ENCODE measurements around the gene TRRAP.

The TRRAP gene

GRCh38 chr7:99029466-99030435, 151.4 kb downstream of the TRRAP start:
- H3K9me3 ChIP-seq (ENCODE audit: insufficient read depth, low read depth, low read length): no peaks in the 10 kb centered on the region
- no peaks in the 10 kb centered on the region for H3K27me3 ChIP-seq (ENCODE audit: insufficient read depth, low read length)
- peaks cover 76% of the 10 kb centered on the region for H3K36me3 ChIP-seq (ENCODE audit: insufficient read depth, low read depth, low read length)
- H3K27ac ChIP-seq (ENCODE audit: low read length): no peak overlapping the region
- H3K9ac ChIP-seq (ENCODE audit: low read depth, low read length): no peak overlapping the region
- H3K4me1 ChIP-seq (ENCODE audit: insufficient read depth, low read length): no peaks in the 10 kb centered on the region
- H3K4me3 ChIP-seq (ENCODE audit: low read length): no peak overlapping the region

GRCh38 chr7:99030457-99030856, 152.1 kb downstream of the TRRAP start:
- H3K36me3 ChIP-seq (ENCODE audit: insufficient read depth, low read depth, low read length): peaks cover 83% of the 10 kb centered on the region
- no peak overlapping the region for H3K9ac ChIP-seq (ENCODE audit: low read depth, low read length)
- no peak overlapping the region for H3K27ac ChIP-seq (ENCODE audit: low read length)
- H3K9me3 ChIP-seq (ENCODE audit: insufficient read depth, low read depth, low read length): no peaks in the 10 kb centered on the region
- no peaks in the 10 kb centered on the region for H3K27me3 ChIP-seq (ENCODE audit: insufficient read depth, low read length)
- no peaks in the 10 kb centered on the region for H3K4me1 ChIP-seq (ENCODE audit: insufficient read depth, low read length)
- no peak overlapping the region for H3K4me3 ChIP-seq (ENCODE audit: low read length)

GRCh38 chr7:99030951-99031350, 152.6 kb downstream of the TRRAP start:
- Histone ChIP-seq H3K9me3 (ENCODE audit: insufficient read depth, low read depth, low read length) (no peaks in the 10 kb centered on the region), H3K27ac (ENCODE audit: low read length) (no peak overlapping the region), H3K4me3 (ENCODE audit: low read length) (no peak overlapping the region), H3K4me1 (ENCODE audit: insufficient read depth, low read length) (no peaks in the 10 kb centered on the region), H3K9ac (ENCODE audit: low read depth, low read length) (no peak overlapping the region), H3K27me3 (ENCODE audit: insufficient read depth, low read length) (no peaks in the 10 kb centered on the region), H3K36me3 (ENCODE audit: insufficient read depth, low read depth, low read length) (peaks cover 88% of the 10 kb centered on the region)

- H3K27me3 ChIP-seq (ENCODE audit: insufficient read depth, low read length): no peaks in the 10 kb centered on the region
- no peaks in the 10 kb centered on the region for H3K9me3 ChIP-seq (ENCODE audit: insufficient read depth, low read depth, low read length)
- no peak overlapping the region for H3K4me3 ChIP-seq (ENCODE audit: low read length)
- H3K9ac ChIP-seq (ENCODE audit: low read depth, low read length): no peak overlapping the region
- H3K4me1 ChIP-seq (ENCODE audit: insufficient read depth, low read length): no peaks in the 10 kb centered on the region
- no peak overlapping the region for H3K27ac ChIP-seq (ENCODE audit: low read length)
- H3K36me3 ChIP-seq (ENCODE audit: insufficient read depth, low read depth, low read length): peaks cover 94% of the 10 kb centered on the region
Observed at GRCh38 chr7:99031496-99031895, 153.2 kb downstream of the TRRAP start.

- no peak overlapping the region for H3K9ac ChIP-seq (ENCODE audit: low read depth, low read length)
- H3K27ac ChIP-seq (ENCODE audit: low read length): no peak overlapping the region
- peaks cover 99% of the 10 kb centered on the region for H3K36me3 ChIP-seq (ENCODE audit: insufficient read depth, low read depth, low read length)
Observed at GRCh38 chr7:99032928-99033327, 154.6 kb downstream of the TRRAP start.

GRCh38 chr7:99033765-99034164, 155.4 kb downstream of the TRRAP start:
- H3K27me3 ChIP-seq (ENCODE audit: insufficient read depth, low read length): no peaks in the 10 kb centered on the region
- no peaks in the 10 kb centered on the region for H3K4me1 ChIP-seq (ENCODE audit: insufficient read depth, low read length)
- H3K36me3 ChIP-seq (ENCODE audit: insufficient read depth, low read depth, low read length): peaks cover 99% of the 10 kb centered on the region
- H3K27ac ChIP-seq (ENCODE audit: low read length): no peak overlapping the region
- H3K9ac ChIP-seq (ENCODE audit: low read depth, low read length): no peak overlapping the region
- no peak overlapping the region for H3K4me3 ChIP-seq (ENCODE audit: low read length)
- H3K9me3 ChIP-seq (ENCODE audit: insufficient read depth, low read depth, low read length): no peaks in the 10 kb centered on the region

More at GRCh38 chr7:99032928-99033327, 154.6 kb downstream of the TRRAP start:
- Histone ChIP-seq H3K9me3 (ENCODE audit: insufficient read depth, low read depth, low read length) (no peaks in the 10 kb centered on the region), H3K27me3 (ENCODE audit: insufficient read depth, low read length) (no peaks in the 10 kb centered on the region), H3K4me3 (ENCODE audit: low read length) (no peak overlapping the region), H3K4me1 (ENCODE audit: insufficient read depth, low read length) (no peaks in the 10 kb centered on the region)

- H3K9ac ChIP-seq (ENCODE audit: low read depth, low read length): no peak overlapping the region
- no peaks in the 10 kb centered on the region for H3K9me3 ChIP-seq (ENCODE audit: insufficient read depth, low read depth, low read length)
- H3K4me1 ChIP-seq (ENCODE audit: insufficient read depth, low read length): no peaks in the 10 kb centered on the region
- H3K4me3 ChIP-seq (ENCODE audit: low read length): no peak overlapping the region
- no peaks in the 10 kb centered on the region for H3K27me3 ChIP-seq (ENCODE audit: insufficient read depth, low read length)
- no peak overlapping the region for H3K27ac ChIP-seq (ENCODE audit: low read length)
- H3K36me3 ChIP-seq (ENCODE audit: insufficient read depth, low read depth, low read length): peaks cover 97% of the 10 kb centered on the region
Observed at GRCh38 chr7:99034932-99035722, 156.8 kb downstream of the TRRAP start.

- H3K9me3 ChIP-seq (ENCODE audit: insufficient read depth, low read depth, low read length): no peaks in the 10 kb centered on the region
- H3K27me3 ChIP-seq (ENCODE audit: insufficient read depth, low read length): no peaks in the 10 kb centered on the region
- no peak overlapping the region for H3K9ac ChIP-seq (ENCODE audit: low read depth, low read length)
- H3K27ac ChIP-seq (ENCODE audit: low read length): no peak overlapping the region
- no peaks in the 10 kb centered on the region for H3K4me1 ChIP-seq (ENCODE audit: insufficient read depth, low read length)
- no peak overlapping the region for H3K4me3 ChIP-seq (ENCODE audit: low read length)
- peaks cover 91% of the 10 kb centered on the region for H3K36me3 ChIP-seq (ENCODE audit: insufficient read depth, low read depth, low read length)
Observed at GRCh38 chr7:99035723-99036545, 157.6 kb downstream of the TRRAP start.

GRCh38 chr7:99036546-99037111, 158.3 kb downstream of the TRRAP start:
- Histone ChIP-seq H3K36me3 (ENCODE audit: insufficient read depth, low read depth, low read length) (peaks cover 90% of the 10 kb centered on the region), H3K27me3 (ENCODE audit: insufficient read depth, low read length) (no peaks in the 10 kb centered on the region), H3K4me1 (ENCODE audit: insufficient read depth, low read length) (no peaks in the 10 kb centered on the region), H3K9me3 (ENCODE audit: insufficient read depth, low read depth, low read length) (no peaks in the 10 kb centered on the region), H3K9ac (ENCODE audit: low read depth, low read length) (no peak overlapping the region), H3K4me3 (ENCODE audit: low read length) (no peak overlapping the region), H3K27ac (ENCODE audit: low read length) (no peak overlapping the region)

- Histone ChIP-seq H3K4me1 (ENCODE audit: insufficient read depth, low read length) (no peaks in the 10 kb centered on the region), H3K9me3 (ENCODE audit: insufficient read depth, low read depth, low read length) (no peaks in the 10 kb centered on the region), H3K9ac (ENCODE audit: low read depth, low read length) (no peak overlapping the region), H3K27ac (ENCODE audit: low read length) (no peak overlapping the region), H3K4me3 (ENCODE audit: low read length) (no peak overlapping the region), H3K27me3 (ENCODE audit: insufficient read depth, low read length) (no peaks in the 10 kb centered on the region), H3K36me3 (ENCODE audit: insufficient read depth, low read depth, low read length) (peaks cover 91% of the 10 kb centered on the region)
Observed at GRCh38 chr7:99037327-99037940, 159.1 kb downstream of the TRRAP start.
